ENCODE results near the gene TH.

TH gene

GRCh38 chr11:2172676-2173075, 1.1 kb upstream of the TH start:
- no peaks in the 10 kb centered on the region for H3K27me3 ChIP-seq
- DNase-seq = no peak
- no peak overlapping the region for H3K4me3 ChIP-seq (ENCODE audit: low read depth, low read length)
- peaks cover 26% of the 10 kb centered on the region for H3K4me1 ChIP-seq
- no peak for TF ChIP-seq CTCF (IDR thresholded peaks at IDR 0.05; ENCODE audit: low read depth, low read length)
- no peaks in the 10 kb centered on the region for H3K36me3 ChIP-seq
- H3K9me3 ChIP-seq = no peaks in the 10 kb centered on the region

- TF ChIP-seq CTCF (IDR thresholded peaks at IDR 0.05; ENCODE audit: low read depth, low read length) = no peak
- Histone ChIP-seq H3K4me3 (ENCODE audit: low read depth, low read length) (peak overlapping the region; percentile 26), H3K36me3 (no peaks in the 10 kb centered on the region), H3K4me1 (peaks cover 31% of the 10 kb centered on the region), H3K9me3 (no peaks in the 10 kb centered on the region), H3K27me3 (no peaks in the 10 kb centered on the region)
- no peak for DNase-seq
These were observed 1.7 kb downstream of the TH start for GRCh38 chr11:2169626-2170570.

GRCh38 chr11:2169005-2169378, 2.6 kb downstream of the TH start:
- Histone ChIP-seq H3K4me1 (peaks cover 31% of the 10 kb centered on the region), H3K4me3 (ENCODE audit: low read depth, low read length) (peak overlapping the region; percentile 16), H3K36me3 (no peaks in the 10 kb centered on the region), H3K27me3 (no peaks in the 10 kb centered on the region), H3K9me3 (no peaks in the 10 kb centered on the region)
- TF ChIP-seq CTCF (IDR thresholded peaks at IDR 0.05; ENCODE audit: low read depth, low read length) = no peak
- DNase-seq = peak; percentile 62

GRCh38 chr11:2168286-2169004, 3.2 kb downstream of the TH start:
- H3K9me3 ChIP-seq = no peaks in the 10 kb centered on the region
- H3K27me3 ChIP-seq = no peaks in the 10 kb centered on the region
- DNase-seq = peak; percentile 45

GRCh38 chr11:2167141-2168045, 4.2 kb downstream of the TH start:
- H3K4me3 ChIP-seq (ENCODE audit: low read depth, low read length) = no peak overlapping the region
- TF ChIP-seq CTCF (IDR thresholded peaks at IDR 0.05; ENCODE audit: low read depth, low read length) = no peak
- H3K4me1 ChIP-seq = peaks cover 37% of the 10 kb centered on the region
- no peaks in the 10 kb centered on the region for H3K36me3 ChIP-seq
- no peaks in the 10 kb centered on the region for H3K27me3 ChIP-seq
- DNase-seq = no peak
- no peaks in the 10 kb centered on the region for H3K9me3 ChIP-seq

More at GRCh38 chr11:2168286-2169004, 3.2 kb downstream of the TH start:
- peaks cover 32% of the 10 kb centered on the region for H3K4me1 ChIP-seq
- no peaks in the 10 kb centered on the region for H3K36me3 ChIP-seq
- TF ChIP-seq CTCF (IDR thresholded peaks at IDR 0.05; ENCODE audit: low read depth, low read length) = no peak
- H3K4me3 ChIP-seq (ENCODE audit: low read depth, low read length) = no peak overlapping the region
